ENCODE results near the gene KCNQ4. TPM values are rescaled to one million over a fixed set of nuclear protein-coding genes. Genes with fewer than 3 reads are reported as not detected.

KCNQ4 gene
- total RNA-seq, 1 donor from 2014 or later = 14.5 TPM

DNA sequence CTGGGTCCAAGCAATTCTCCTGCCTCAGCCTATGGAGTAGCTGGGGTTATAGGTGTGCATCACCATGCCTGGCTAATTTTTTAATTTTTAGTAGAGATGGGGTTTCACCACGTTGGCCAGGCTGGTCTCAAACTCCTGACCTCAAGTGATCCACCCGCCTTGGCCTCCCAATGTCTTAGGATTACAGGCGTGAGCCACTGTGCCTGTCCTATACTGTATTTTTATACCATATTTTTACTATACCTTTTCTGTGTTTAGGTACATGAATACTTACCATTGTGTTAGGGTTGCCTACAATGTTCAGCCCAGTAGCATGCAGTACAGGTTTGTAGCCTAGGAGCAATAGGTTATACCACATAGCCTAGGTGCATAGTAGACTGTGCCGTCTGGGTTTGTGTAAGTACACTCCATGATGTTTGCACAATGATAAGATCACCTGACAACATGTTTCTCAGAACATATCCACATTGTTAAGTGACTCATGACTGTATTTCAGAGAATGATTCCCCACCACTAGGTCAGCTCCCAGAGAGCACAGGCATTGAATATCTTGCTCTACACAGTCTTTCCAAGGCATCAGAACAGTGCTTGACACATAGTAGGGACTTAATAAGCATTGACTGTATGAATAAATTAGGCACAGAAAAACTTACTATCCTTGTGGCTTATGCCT, 84.6 kb downstream of the KCNQ4 start:
- Histone ChIP-seq H3K4me3 (no peak overlapping the region), H3K27ac (no peak overlapping the region), H3K4me1 (peaks cover 0 to 4% of the 10 kb centered on the region in 2 donors), H3K9me3 (peaks cover 0 to 4% of the 10 kb centered on the region in 2 donors), H3K36me3 (no peaks in the 10 kb centered on the region), H3K27me3 (no peaks in the 10 kb centered on the region)
- intact Hi-C loops (cut with DNase I) = no loop called here
- no peak for DNase-seq (ENCODE audit: low spot score in 2 of 2)
- TF ChIP-seq, protein P1, sequence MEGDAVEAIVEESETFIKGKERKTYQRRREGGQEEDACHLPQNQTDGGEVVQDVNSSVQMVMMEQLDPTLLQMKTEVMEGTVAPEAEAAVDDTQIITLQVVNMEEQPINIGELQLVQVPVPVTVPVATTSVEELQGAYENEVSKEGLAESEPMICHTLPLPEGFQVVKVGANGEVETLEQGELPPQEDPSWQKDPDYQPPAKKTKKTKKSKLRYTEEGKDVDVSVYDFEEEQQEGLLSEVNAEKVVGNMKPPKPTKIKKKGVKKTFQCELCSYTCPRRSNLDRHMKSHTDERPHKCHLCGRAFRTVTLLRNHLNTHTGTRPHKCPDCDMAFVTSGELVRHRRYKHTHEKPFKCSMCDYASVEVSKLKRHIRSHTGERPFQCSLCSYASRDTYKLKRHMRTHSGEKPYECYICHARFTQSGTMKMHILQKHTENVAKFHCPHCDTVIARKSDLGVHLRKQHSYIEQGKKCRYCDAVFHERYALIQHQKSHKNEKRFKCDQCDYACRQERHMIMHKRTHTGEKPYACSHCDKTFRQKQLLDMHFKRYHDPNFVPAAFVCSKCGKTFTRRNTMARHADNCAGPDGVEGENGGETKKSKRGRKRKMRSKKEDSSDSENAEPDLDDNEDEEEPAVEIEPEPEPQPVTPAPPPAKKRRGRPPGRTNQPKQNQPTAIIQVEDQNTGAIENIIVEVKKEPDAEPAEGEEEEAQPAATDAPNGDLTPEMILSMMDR (IDR thresholded peaks at IDR 0.05) = no peak

DNA sequence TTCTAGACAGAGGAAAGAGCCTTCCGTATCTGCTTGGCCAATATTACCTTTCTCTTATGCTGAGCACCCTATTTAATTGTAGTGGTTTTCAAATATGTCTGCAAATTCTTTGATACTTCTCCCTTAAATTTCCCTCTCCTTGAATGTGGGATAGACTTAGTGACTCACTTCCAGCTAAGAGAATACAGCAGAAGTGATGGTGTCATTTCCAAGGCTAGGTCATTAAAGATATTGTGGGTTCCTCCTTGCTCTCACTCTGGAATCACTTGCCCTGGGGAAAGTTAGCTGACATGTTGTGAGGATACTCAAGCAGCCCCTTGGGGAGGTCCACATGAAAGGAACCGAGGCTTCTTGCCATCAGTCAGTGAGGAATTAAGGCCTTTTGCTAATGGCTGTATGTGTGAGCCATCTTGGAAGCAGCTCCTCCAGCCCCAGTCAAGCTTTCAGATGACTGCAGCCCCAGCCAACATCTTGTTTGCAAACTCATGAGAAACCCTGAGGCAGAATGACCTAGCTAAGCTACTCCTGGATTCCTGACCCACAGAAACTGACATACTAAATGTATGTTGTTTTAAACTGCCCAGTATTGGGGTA, 86.6 kb downstream of the KCNQ4 start:
- H3K4me1 ChIP-seq = peaks cover 0 to 7% of the 10 kb centered on the region in 2 donors
- H3K27me3 ChIP-seq = no peaks in the 10 kb centered on the region
- H3K27ac ChIP-seq = no peak overlapping the region
- H3K4me3 ChIP-seq = no peak overlapping the region
- H3K9me3 ChIP-seq = peaks cover 0 to 4% of the 10 kb centered on the region in 2 donors
- TF ChIP-seq, protein P1 (IDR thresholded peaks at IDR 0.05) = no peak
- H3K36me3 ChIP-seq = no peaks in the 10 kb centered on the region
- intact Hi-C loops (cut with DNase I) = no loop called here
- DNase-seq (ENCODE audit: low spot score in 2 of 2) = no peak

DNA sequence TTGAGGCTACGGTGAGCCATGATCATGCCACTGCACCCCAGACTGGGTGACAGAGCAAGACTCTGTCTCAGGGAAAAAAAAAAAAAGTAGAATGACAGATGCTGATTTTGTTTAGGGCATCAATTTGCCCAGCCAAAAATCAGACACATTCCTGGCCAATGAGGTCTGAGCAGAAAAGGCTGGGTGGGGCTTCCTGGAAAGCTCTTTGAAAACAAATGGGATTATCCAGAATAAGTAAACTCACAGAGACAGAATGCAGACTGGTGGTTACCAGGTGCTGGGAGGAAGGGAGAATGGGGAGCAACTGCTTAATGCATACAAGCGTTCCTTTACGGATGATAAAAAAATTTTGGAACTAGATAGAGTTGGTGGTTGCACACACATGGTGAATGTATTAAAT, 88.7 kb downstream of the KCNQ4 start:
- intact Hi-C loops (cut with DNase I) = no loop called here

DNA sequence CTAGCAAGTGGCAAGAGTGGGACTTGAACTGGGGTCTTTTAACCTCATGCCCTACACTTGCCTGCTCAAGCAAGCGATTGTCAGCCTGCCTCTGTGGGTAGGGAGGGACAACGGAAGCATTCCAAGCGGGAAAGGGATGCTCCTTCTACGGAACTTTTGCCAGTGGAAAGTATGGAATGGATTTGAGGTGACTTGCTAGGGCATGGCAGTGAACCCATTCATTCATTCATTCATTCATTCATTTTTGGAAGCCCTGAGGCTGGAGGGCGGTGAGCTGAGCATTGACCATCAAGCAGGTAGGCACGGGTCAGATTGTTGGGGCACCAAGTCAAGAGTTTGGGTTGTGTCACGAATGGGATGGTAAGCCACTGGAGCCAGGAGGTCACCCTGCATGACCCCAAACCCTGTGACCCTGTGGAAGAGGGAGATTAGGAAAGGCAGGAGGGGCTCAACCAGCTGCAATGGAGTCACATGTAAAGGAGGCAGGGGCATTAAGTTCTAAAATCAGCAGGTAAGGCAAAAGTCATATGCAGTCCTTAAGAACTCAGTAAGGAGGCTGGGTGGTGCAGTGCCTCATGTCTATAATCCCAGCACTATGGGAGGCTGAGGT, 90.4 kb downstream of the KCNQ4 start:
- no peaks in the 10 kb centered on the region for H3K36me3 ChIP-seq
- no peak overlapping the region for H3K27ac ChIP-seq
- no peak for DNase-seq (ENCODE audit: low spot score in 2 of 2)
- peaks cover 0 to 24% of the 10 kb centered on the region in 2 donors for H3K4me1 ChIP-seq
- intact Hi-C loops (cut with DNase I) = no loop called here
- TF ChIP-seq, protein P1 (IDR thresholded peaks at IDR 0.05) = no peak
- peaks cover 4 to 9% of the 10 kb centered on the region in 2 donors for H3K9me3 ChIP-seq
- no peaks in the 10 kb centered on the region for H3K27me3 ChIP-seq
- H3K4me3 ChIP-seq = no peak overlapping the region

More for the DNA sequence above, 88.7 kb downstream of the KCNQ4 start:
- DNase-seq (ENCODE audit: low spot score in 2 of 2) = no peak
- peaks cover 0 to 10% of the 10 kb centered on the region in 2 donors for H3K4me1 ChIP-seq
- H3K36me3 ChIP-seq = no peaks in the 10 kb centered on the region
- peaks cover 4 to 9% of the 10 kb centered on the region in 2 donors for H3K9me3 ChIP-seq
- no peaks in the 10 kb centered on the region for H3K27me3 ChIP-seq
- H3K4me3 ChIP-seq = no peak overlapping the region
- no peak overlapping the region for H3K27ac ChIP-seq
- TF ChIP-seq, protein P1 (IDR thresholded peaks at IDR 0.05) = no peak

DNA sequence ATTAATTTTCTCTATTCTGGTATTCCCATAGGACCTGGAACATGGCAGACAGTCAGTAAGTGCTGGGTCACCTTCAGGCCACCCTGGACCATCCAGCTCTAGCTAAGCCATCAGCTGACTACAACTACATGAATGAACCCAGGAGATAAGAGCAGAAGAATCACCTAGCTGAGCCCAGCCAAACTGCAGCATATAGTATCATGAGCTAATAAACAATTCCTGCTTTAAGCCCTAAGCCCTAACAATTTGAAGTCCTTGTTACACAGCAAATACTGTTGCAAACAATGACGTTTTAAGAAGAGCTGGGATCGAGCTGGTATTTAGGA, 92.8 kb downstream of the KCNQ4 start:
- peak overlapping the region; percentile 83 to 84 for H3K27ac ChIP-seq
- no peaks in the 10 kb centered on the region for H3K36me3 ChIP-seq
- intact Hi-C loops (cut with DNase I) = loop anchor here (5.0 kb wide), 1 partner anchor 66 kb away; no protein-coding TSS in a partner anchor
- H3K4me3 ChIP-seq = no peak overlapping the region
- DNase-seq (ENCODE audit: low spot score in 2 of 2) = no peak
- H3K9me3 ChIP-seq = peaks cover 0 to 9% of the 10 kb centered on the region in 2 donors
- peaks cover 0 to 24% of the 10 kb centered on the region in 2 donors for H3K4me1 ChIP-seq
- no peaks in the 10 kb centered on the region for H3K27me3 ChIP-seq
- TF ChIP-seq, protein P1 (IDR thresholded peaks at IDR 0.05) = no peak

Measured in ascending aorta (tissue), 2 donors.